SW 1271 (cell line): ENCODE data around the gene LRRC8E.
A peak's percentile ranks its signal among the peaks of the same experiment; 100 is the strongest.
"Not testable (repeated sequence)": the region's sequence is repeated elsewhere in the genome, so short reads cannot be mapped to it uniquely, and the experiment has no call there.

Source experiments
- DNase-seq, 2 experiments: peaks; one replicate each; lab custom pipeline; 2025; lab: John Stamatoyannopoulos, UW

LRRC8E gene

GRCh38 chr19:7887408-7888144 lies 734 bp upstream of the LRRC8E start:
- no peak for DNase-seq

- DNase-seq = no peak
Observed at GRCh38 chr19:7888826-7889217, 512 bp downstream of the LRRC8E start.

- DNase-seq = not testable (repeated sequence)
Observed at GRCh38 chr19:7893362-7894101, 5.2 kb downstream of the LRRC8E start.

GRCh38 chr19:7894612-7895309 lies 6.5 kb downstream of the LRRC8E start:
- no peak for DNase-seq

- DNase-seq = no peak
Observed at GRCh38 chr19:7895565-7895964, 7.3 kb downstream of the LRRC8E start.

GRCh38 chr19:7897292-7897691 lies 9.0 kb downstream of the LRRC8E start:
- DNase-seq = no peak

GRCh38 chr19:7898967-7899366 lies 10.7 kb downstream of the LRRC8E start:
- DNase-seq = no peak

GRCh38 chr19:7899751-7900378 lies 11.6 kb downstream of the LRRC8E start:
- DNase-seq = no peak

- DNase-seq = no peak
Observed at GRCh38 chr19:7900401-7900870, 12.1 kb downstream of the LRRC8E start.

- DNase-seq = no peak
Observed at GRCh38 chr19:7900931-7901330, 12.6 kb downstream of the LRRC8E start.

- no peak for DNase-seq
Observed at GRCh38 chr19:7901337-7901736, 13.0 kb downstream of the LRRC8E start.

GRCh38 chr19:7902796-7903243 lies 14.5 kb downstream of the LRRC8E start:
- DNase-seq = peak in 1 of 2 experiments; percentile 18

- peak; percentile 91 to 98 for DNase-seq
Observed at GRCh38 chr19:7903244-7904073, 15.1 kb downstream of the LRRC8E start, which contains the start of gene MAP2K7. MAP2K7 (plus strand) TSS chr19:7903877; CDS start chr19:7903945, 68 bp downstream.

GRCh38 chr19:7904074-7905020 lies 16.0 kb downstream of the LRRC8E start:
- DNase-seq = no peak

GRCh38 chr19:7905268-7905667 lies 17.0 kb downstream of the LRRC8E start:
- DNase-seq = no peak

- no peak for DNase-seq
Observed at GRCh38 chr19:7905859-7906258, 17.5 kb downstream of the LRRC8E start.

- DNase-seq = no peak
Observed at GRCh38 chr19:7907122-7907521, 18.8 kb downstream of the LRRC8E start.

GRCh38 chr19:7907544-7907943 lies 19.2 kb downstream of the LRRC8E start:
- DNase-seq = no peak

GRCh38 chr19:7908078-7908699 lies 19.9 kb downstream of the LRRC8E start:
- DNase-seq = no peak
